ENCODE measurements around the gene HPS4.
"Not testable (repeated sequence)": the region's sequence is repeated elsewhere in the genome, so short reads cannot be mapped to it uniquely, and the experiment has no call there.

HPS4 gene

GRCh38 chr22:26483439-26484359, at the start of gene HPS4, which contains the start of gene SRRD:
Gene HPS4, minus strand, starts transcription at chr22:26483783. Its CDS starts 2,021 bp downstream, at chr22:26481762.
Gene SRRD, plus strand, starts transcription at chr22:26483877. Its CDS starts 14 bp downstream, at chr22:26483891.
- peak; percentile 86 to 90 (median 90) for DNase-seq

- no peak for DNase-seq
Observed at GRCh38 chr22:26529345-26529744, 45.8 kb upstream of the HPS4 start.

- DNase-seq: not testable (repeated sequence)
Observed at GRCh38 chr22:26528518-26528917, 44.9 kb upstream of the HPS4 start.

GRCh38 chr22:26527574-26528465, 44.2 kb upstream of the HPS4 start:
- DNase-seq: no peak

- no peak for DNase-seq
Observed at GRCh38 chr22:26527167-26527566, 43.6 kb upstream of the HPS4 start.

GRCh38 chr22:26525946-26526564, 42.5 kb upstream of the HPS4 start:
- no peak for DNase-seq

GRCh38 chr22:26524870-26525269, 41.3 kb upstream of the HPS4 start:
- DNase-seq: no peak

GRCh38 chr22:26522592-26522991, 39.0 kb upstream of the HPS4 start:
- no peak for DNase-seq

- no peak for DNase-seq
Observed at GRCh38 chr22:26522012-26522411, 38.4 kb upstream of the HPS4 start.

- DNase-seq: no peak
Observed at GRCh38 chr22:26517429-26517828, 33.8 kb upstream of the HPS4 start.

- DNase-seq: no peak
Observed at GRCh38 chr22:26516503-26516902, 32.9 kb upstream of the HPS4 start.

- DNase-seq: no peak
Observed at GRCh38 chr22:26515931-26516330, 32.3 kb upstream of the HPS4 start.

GRCh38 chr22:26514419-26515161, 31.0 kb upstream of the HPS4 start:
- no peak for DNase-seq

- peak in 1 of 3 experiments; percentile 1 for DNase-seq
Observed at GRCh38 chr22:26513838-26514237, 30.3 kb upstream of the HPS4 start.

- DNase-seq: peak; percentile 76 to 89 (median 82)
Observed at GRCh38 chr22:26512149-26512793, 28.7 kb upstream of the HPS4 start, which contains the start of gene TFIP11. Gene TFIP11, minus strand, starts transcription at chr22:26512473. Its CDS starts 2,201 bp downstream, at chr22:26510272.

- DNase-seq: no peak
Observed at GRCh38 chr22:26508148-26508547, 24.6 kb upstream of the HPS4 start.

GRCh38 chr22:26503758-26504157, 20.2 kb upstream of the HPS4 start:
- DNase-seq: no peak

GRCh38 chr22:26502688-26503561, 19.3 kb upstream of the HPS4 start:
- DNase-seq: peak in 1 of 3 experiments; percentile 35

GRCh38 chr22:26501996-26502395, 18.4 kb upstream of the HPS4 start:
- DNase-seq: no peak

- DNase-seq: no peak
Observed at GRCh38 chr22:26499188-26499703, 15.7 kb upstream of the HPS4 start.

Measured in NCI-H1417 (cell line).